Fibroblast of lung (primary cell): ENCODE measurements around the gene PCNT.

ENCODE experiments used
- EZH2 ChIP-seq: IDR thresholded peaks from 2 replicates; pipeline ENCODE4 v1.5.1; 2012; ENCODE audit warnings: low read length, control low read depth, mild to moderate bottlenecking; ENCODE audit errors: missing control alignments
- TF ChIP-seq, protein P1 (sequence below), 2 donors: IDR thresholded peaks in 1 of 2; conservative IDR thresholded peaks in 1 of 2; 1 replicate in 1 of 2; 2 replicates in 1 of 2; pipeline ENCODE4 v1.5.1; 2011 to 2012; ENCODE audit warnings: low read length in 2 of 2, control low read depth in 1 of 2, inconsistent platforms in 1 of 2, low read depth in 1 of 2, mild to moderate bottlenecking in 1 of 2

GRCh38 chr21:46397993-46398392 lies 74.0 kb downstream of the PCNT start:
- TF ChIP-seq EZH2, result no peak
- TF ChIP-seq, protein P1, sequence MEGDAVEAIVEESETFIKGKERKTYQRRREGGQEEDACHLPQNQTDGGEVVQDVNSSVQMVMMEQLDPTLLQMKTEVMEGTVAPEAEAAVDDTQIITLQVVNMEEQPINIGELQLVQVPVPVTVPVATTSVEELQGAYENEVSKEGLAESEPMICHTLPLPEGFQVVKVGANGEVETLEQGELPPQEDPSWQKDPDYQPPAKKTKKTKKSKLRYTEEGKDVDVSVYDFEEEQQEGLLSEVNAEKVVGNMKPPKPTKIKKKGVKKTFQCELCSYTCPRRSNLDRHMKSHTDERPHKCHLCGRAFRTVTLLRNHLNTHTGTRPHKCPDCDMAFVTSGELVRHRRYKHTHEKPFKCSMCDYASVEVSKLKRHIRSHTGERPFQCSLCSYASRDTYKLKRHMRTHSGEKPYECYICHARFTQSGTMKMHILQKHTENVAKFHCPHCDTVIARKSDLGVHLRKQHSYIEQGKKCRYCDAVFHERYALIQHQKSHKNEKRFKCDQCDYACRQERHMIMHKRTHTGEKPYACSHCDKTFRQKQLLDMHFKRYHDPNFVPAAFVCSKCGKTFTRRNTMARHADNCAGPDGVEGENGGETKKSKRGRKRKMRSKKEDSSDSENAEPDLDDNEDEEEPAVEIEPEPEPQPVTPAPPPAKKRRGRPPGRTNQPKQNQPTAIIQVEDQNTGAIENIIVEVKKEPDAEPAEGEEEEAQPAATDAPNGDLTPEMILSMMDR (conservative IDR thresholded peaks at IDR 0.05 in 1 of 2, IDR thresholded peaks at IDR 0.05 in 1 of 2; ENCODE audit: low read depth in 1 of 2, low read length in 2 of 2), result no peak
